Middle frontal gyrus (tissue), 1 donor: ENCODE measurements around the gene SLC23A3.

Experiments used
- DNase-seq: peaks from one replicate; pipeline ENCODE4 v3.0.0-alpha.2; 2015; ENCODE audit warnings: low spot score; ENCODE audit errors: extremely low spot score

Gene SLC23A3

GRCh38 chr2:219175928-219176817 lies 6.3 kb upstream of the SLC23A3 start:
- DNase-seq, result no peak

- no peak for DNase-seq
These were observed 5.7 kb upstream of the SLC23A3 start for GRCh38 chr2:219175486-219175885.

- DNase-seq, result no peak
These were observed 5.0 kb upstream of the SLC23A3 start for GRCh38 chr2:219174801-219175200.

- no peak for DNase-seq
These were observed 4.3 kb upstream of the SLC23A3 start for GRCh38 chr2:219174146-219174545.

GRCh38 chr2:219173176-219173575 lies 3.3 kb upstream of the SLC23A3 start:
- no peak for DNase-seq

GRCh38 chr2:219172231-219173154 lies 2.7 kb upstream of the SLC23A3 start:
- no peak for DNase-seq

GRCh38 chr2:219171231-219171651 lies 1.4 kb upstream of the SLC23A3 start:
- peak; percentile 14 for DNase-seq

GRCh38 chr2:219168932-219169331 lies 897 bp downstream of the SLC23A3 start:
- no peak for DNase-seq

- DNase-seq, result no peak
These were observed 1.3 kb downstream of the SLC23A3 start for GRCh38 chr2:219168526-219168925.

GRCh38 chr2:219167997-219168396 lies 1.8 kb downstream of the SLC23A3 start:
- DNase-seq, result no peak

GRCh38 chr2:219165058-219165911 lies 4.5 kb downstream of the SLC23A3 start:
- no peak for DNase-seq

- no peak for DNase-seq
These were observed 6.7 kb downstream of the SLC23A3 start for GRCh38 chr2:219163156-219163555.

- no peak for DNase-seq
These were observed 8.7 kb downstream of the SLC23A3 start for GRCh38 chr2:219161097-219161496.

GRCh38 chr2:219160186-219161017 lies 9.4 kb downstream of the SLC23A3 start, which contains the start of gene NHEJ1:
Gene NHEJ1, minus strand, starts transcription at chr2:219160815. Its CDS starts 2,453 bp downstream, at chr2:219158362.
- peak; percentile 78 for DNase-seq

GRCh38 chr2:219159771-219160185 lies 10.1 kb downstream of the SLC23A3 start:
- DNase-seq, result no peak

GRCh38 chr2:219158586-219158985 lies 11.2 kb downstream of the SLC23A3 start:
- DNase-seq, result no peak

- no peak for DNase-seq
These were observed 11.8 kb downstream of the SLC23A3 start for GRCh38 chr2:219158025-219158424.

GRCh38 chr2:219157396-219157795 lies 12.4 kb downstream of the SLC23A3 start:
- no peak for DNase-seq

GRCh38 chr2:219155054-219155644 lies 14.7 kb downstream of the SLC23A3 start:
- DNase-seq, result peak; percentile 69

- DNase-seq, result no peak
These were observed 20.2 kb downstream of the SLC23A3 start for GRCh38 chr2:219149667-219150066.
